Transverse colon (tissue), 4 donors: ENCODE data around the gene CELSR3. TPM values are rescaled to one million over a fixed set of nuclear protein-coding genes. Genes with fewer than 3 reads are reported as not detected.

ENCODE experiments used
- DNase-seq: peaks from one replicate; pipeline ENCODE4 v3.0.0-alpha.2; 2019
- H3K27ac ChIP-seq, 4 donors: fragments of 200-600 bp; sonication (generic); 2 replicates each; pipeline ENCODE4 v1.5.1; 2016 to 2018; ENCODE audit warnings: inconsistent platforms in 4 of 4
- H3K27me3 ChIP-seq: fragments of 200-600 bp; sonication (generic); 2 replicates; pipeline ENCODE4 v1.5.1; 2017; ENCODE audit warnings: inconsistent platforms
- H3K36me3 ChIP-seq, 4 donors: fragments of 200-600 bp; sonication (generic); 2 replicates each; pipeline ENCODE4 v1.5.1; 2017 to 2019; ENCODE audit warnings: inconsistent platforms in 4 of 4
- H3K4me1 ChIP-seq, 4 donors: fragments of 200-600 bp; sonication (generic); 2 replicates each; pipeline ENCODE4 v1.5.1; 2017 to 2020; ENCODE audit warnings: inconsistent platforms in 4 of 4
- H3K4me3 ChIP-seq, 4 donors: fragments of 200-600 bp; sonication (generic); 1 replicate in 1 of 4; 2 replicates in 3 of 4; pipeline versions ENCODE4 v1.5.1 to v1.6.1; 2017 to 2019; ENCODE audit warnings: inconsistent platforms in 4 of 4
- H3K9me3 ChIP-seq, 2 donors: fragments of 200-600 bp; sonication (generic); 2 replicates each; pipeline ENCODE4 v1.5.1; 2017 to 2019; ENCODE audit warnings: inconsistent platforms in 2 of 2
- EP300 ChIP-seq: sonication (generic); formaldehyde crosslinking; IDR thresholded peaks from one replicate; pipeline ENCODE4 v1.6.1; 2017; ENCODE audit warnings: antibody characterized with exemption, low read depth
- POLR2A ChIP-seq: fragments of 450-650 bp; IDR thresholded peaks from one replicate; pipeline ENCODE4 v1.6.1; 2016; ENCODE audit warnings: antibody characterized with exemption, mild to moderate bottlenecking, moderate library complexity
- POLR2AphosphoS5 ChIP-seq, 3 donors: sonication (generic); formaldehyde crosslinking; IDR thresholded peaks; one replicate each; pipeline ENCODE4 v1.6.1; 2016; ENCODE audit warnings: antibody characterized with exemption in 3 of 3
- WGBS, 2 donors: methylation state at CpG; one replicate each; pipeline ENCODE4 v1.1.5; 2018; ENCODE audit warnings: low coverage in 1 of 2; 5-methylcytosine and 5-hydroxymethylcytosine counted together
- in situ Hi-C, 4 donors: fragments of 200-750 bp; cut with MboI; loops; one replicate each; pipeline versions ENCODE4 v1.15.0 to v1.15.1; 2017; ENCODE audit warnings: low sequenced_read_pairs in 3 of 4, low pct_ligation_motif_present in 1 of 4, low pct_unique_long_range_greater_than_20kb in 1 of 4
- intact Hi-C: fragments of 100-400 bp; cut with DNase I; formaldehyde crosslinking; loops from one replicate; pipeline ENCODE4 v1.15.1; 2023; ENCODE audit warnings: low total_unique reads
- total RNA-seq, 4 donors: library from RNA; depleted of rRNA; stranded (reverse); fragments of >200 nt; gene quantifications; one replicate each; pipeline ENCODE4 v1.1.0, GENCODE V29; 2016
- TF ChIP-seq, protein P1 (sequence below), 5 experiments: fragments of 200-600 bp in 3 of 5; fragments of 450-650 bp in 2 of 5; sonication (generic) in 3 of 5; IDR thresholded peaks; 1 replicate in 2 of 5; 2 replicates in 3 of 5; pipeline ENCODE4 v1.5.1; 2016 to 2017; ENCODE audit warnings: antibody characterized with exemption in 5 of 5, inconsistent platforms in 3 of 5, mild to moderate bottlenecking in 2 of 5, moderate library complexity in 1 of 5

The CELSR3 gene
- total RNA-seq, 4 donors from 2014 or later = 1.2 to 15.0 (median 3.9) TPM

DNA sequence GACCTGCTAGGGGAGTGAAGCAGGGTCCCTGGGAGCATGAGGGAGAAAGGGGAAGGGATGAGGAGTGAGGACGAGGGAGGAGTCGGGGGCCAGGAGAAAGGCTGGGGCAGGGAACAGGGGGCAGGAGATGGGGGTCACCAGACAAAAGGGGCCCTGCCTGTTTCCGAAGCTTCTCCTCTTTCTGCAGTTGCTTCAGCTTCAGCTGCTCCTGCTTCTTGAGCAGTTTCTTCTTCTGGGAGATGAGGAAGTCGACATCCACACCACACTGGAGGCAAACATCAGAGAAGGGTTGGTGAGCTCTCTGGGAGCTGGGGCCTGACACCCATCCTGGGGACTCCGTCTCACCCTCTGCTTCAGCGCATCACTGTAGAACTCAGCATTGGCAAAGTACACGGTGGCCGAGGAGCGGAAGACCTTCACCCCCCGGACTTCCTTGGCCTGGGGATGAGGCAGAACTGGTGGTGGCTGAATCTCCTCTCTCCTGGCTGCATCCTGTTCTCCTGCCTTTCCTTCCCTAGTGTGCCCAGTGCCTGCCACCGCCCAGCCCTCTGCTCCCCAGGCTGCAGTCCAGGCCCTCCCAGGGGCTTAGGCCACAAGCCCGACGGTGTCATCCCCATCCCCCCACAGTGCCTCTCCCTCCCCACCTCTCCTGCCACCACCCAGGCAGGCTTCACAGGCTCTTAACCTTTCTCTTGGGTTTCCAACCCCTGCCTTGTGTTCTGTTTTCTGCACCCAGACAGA, 34.2 kb downstream of the CELSR3 start:
- Histone ChIP-seq H3K4me1 (peaks cover 0 to 12% (median 5%) of the 10 kb centered on the region in 4 donors), H3K27ac (no peak overlapping the region), H3K36me3 (peaks cover 0 to 14% (median 9%) of the 10 kb centered on the region in 4 donors), H3K27me3 (no peaks in the 10 kb centered on the region), H3K4me3 (no peak overlapping the region), H3K9me3 (no peaks in the 10 kb centered on the region)
- intact Hi-C loops = no loop called here
- no peak for DNase-seq
- 86 to 90% methylated on average over 7 to 13 of the region's 13 CpGs for WGBS, 2 donors
- in situ Hi-C loops = no loop called here
- TF ChIP-seq POLR2AphosphoS5 (IDR thresholded peaks at IDR 0.05) (no peak), EP300 (no peak), POLR2A (no peak)
- TF ChIP-seq, protein P1, sequence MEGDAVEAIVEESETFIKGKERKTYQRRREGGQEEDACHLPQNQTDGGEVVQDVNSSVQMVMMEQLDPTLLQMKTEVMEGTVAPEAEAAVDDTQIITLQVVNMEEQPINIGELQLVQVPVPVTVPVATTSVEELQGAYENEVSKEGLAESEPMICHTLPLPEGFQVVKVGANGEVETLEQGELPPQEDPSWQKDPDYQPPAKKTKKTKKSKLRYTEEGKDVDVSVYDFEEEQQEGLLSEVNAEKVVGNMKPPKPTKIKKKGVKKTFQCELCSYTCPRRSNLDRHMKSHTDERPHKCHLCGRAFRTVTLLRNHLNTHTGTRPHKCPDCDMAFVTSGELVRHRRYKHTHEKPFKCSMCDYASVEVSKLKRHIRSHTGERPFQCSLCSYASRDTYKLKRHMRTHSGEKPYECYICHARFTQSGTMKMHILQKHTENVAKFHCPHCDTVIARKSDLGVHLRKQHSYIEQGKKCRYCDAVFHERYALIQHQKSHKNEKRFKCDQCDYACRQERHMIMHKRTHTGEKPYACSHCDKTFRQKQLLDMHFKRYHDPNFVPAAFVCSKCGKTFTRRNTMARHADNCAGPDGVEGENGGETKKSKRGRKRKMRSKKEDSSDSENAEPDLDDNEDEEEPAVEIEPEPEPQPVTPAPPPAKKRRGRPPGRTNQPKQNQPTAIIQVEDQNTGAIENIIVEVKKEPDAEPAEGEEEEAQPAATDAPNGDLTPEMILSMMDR (IDR thresholded peaks at IDR 0.05) = no peak

DNA sequence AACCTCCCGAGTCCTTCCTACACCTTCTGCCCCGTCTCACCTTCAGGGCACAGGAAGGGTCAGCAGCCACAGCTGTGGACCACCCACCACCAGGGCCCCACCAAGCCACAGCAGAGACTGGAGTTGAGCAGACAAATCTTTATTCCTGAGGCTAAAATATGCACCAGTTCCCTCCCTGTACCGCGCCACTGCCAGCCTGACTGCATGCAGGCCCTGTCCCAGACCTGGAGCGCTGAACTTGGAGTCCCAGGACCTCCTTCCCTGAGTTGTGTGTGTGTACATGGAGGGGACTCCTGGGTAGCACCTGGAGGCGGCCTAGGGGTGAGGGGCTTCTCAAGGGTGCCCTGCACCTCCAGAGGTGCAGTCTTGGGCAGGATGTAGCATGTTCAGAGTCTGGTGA, 37.1 kb downstream of the CELSR3 start:
- H3K36me3 ChIP-seq = peaks cover 0 to 14% (median 8%) of the 10 kb centered on the region in 4 donors
- H3K9me3 ChIP-seq = no peaks in the 10 kb centered on the region
- no peak overlapping the region for H3K4me3 ChIP-seq
- peaks cover 0 to 12% (median 5%) of the 10 kb centered on the region in 4 donors for H3K4me1 ChIP-seq
- in situ Hi-C loops = no loop called here
- intact Hi-C loops = no loop called here
- 98% methylated on average over 5 of the region's 6 CpGs; no CpG with 5 or more reads in 1 of the 2 donors for WGBS, 2 donors
- H3K27ac ChIP-seq = no peak overlapping the region
- no peak for TF ChIP-seq POLR2AphosphoS5 (IDR thresholded peaks at IDR 0.05)
- TF ChIP-seq POLR2A = no peak
- TF ChIP-seq EP300 = no peak
- TF ChIP-seq, protein P1 (IDR thresholded peaks at IDR 0.05) = no peak
- H3K27me3 ChIP-seq = no peaks in the 10 kb centered on the region
- DNase-seq = no peak

DNA sequence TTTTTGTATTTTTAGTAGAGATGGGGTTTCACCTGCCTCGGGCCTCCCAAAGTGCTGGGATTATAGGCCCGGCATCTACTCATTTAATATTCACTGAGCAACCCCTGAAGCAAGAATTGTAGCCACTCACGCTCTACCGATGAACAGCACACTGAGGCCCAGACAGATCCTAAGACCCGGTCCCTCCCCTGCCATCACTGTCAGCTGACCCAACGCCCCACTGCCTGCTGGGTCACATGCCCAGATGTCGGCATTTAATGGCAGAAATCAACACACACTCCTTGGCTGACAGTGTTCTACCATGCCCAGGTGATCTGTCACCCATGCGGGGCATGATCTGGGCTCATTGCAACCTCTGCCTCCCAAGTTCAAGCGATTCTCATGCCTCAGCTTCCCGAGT, 37.9 kb downstream of the CELSR3 start:
- no peak overlapping the region for H3K4me3 ChIP-seq
- 94 to 100% methylated on average over 1 to 10 of the region's 10 CpGs for WGBS, 2 donors
- TF ChIP-seq POLR2A (no peak), EP300 (no peak), POLR2AphosphoS5 (IDR thresholded peaks at IDR 0.05) (no peak)
- TF ChIP-seq, protein P1 (IDR thresholded peaks at IDR 0.05) = no peak
- no peaks in the 10 kb centered on the region for H3K9me3 ChIP-seq
- H3K4me1 ChIP-seq = peaks cover 2 to 19% (median 11%) of the 10 kb centered on the region in 4 donors
- peak overlapping the region; percentile 46 to 76 (median 69) for H3K27ac ChIP-seq
- H3K36me3 ChIP-seq = peaks cover 0 to 11% (median 5%) of the 10 kb centered on the region in 4 donors
- no peaks in the 10 kb centered on the region for H3K27me3 ChIP-seq
- in situ Hi-C loops (no loop called here), intact Hi-C loops (no loop called here)
- no peak for DNase-seq

DNA sequence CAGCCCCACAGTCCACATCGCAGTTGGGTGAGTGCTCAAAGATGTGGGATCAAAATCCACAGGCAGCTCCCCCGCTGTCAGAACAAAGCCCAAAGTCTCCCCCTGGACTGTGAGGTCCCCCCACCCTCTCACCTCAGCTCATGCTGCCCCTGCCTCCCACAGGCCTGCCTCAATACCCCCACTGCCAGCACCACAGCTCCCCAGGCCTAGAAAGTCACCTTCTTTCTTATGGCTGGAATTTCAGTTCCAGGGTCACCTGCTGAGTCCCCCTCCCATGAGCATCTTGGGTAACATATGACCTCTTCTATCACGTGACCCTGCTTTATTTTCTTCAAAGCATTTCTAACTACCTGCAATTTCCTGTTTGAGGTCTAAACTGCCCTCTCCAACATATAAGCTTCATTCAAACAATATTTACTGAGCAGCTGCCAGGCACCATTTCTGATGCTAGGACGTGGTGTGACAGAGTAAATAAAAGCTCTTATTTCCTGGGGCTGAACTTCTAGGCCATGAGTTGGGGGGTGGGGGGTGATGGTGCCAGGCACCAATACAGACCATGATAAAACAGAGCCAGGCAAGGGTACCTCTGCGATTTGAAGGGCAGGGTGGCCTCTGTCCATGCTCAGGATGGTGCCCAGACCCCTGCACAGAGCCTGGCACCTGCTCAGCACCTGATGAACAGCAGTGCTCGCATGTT, 38.7 kb downstream of the CELSR3 start:
- WGBS, 2 donors = 29 to 64% methylated on average over 2 to 6 of the region's 6 CpGs
- peak; percentile 31 for DNase-seq
- Histone ChIP-seq H3K36me3 (peaks cover 0 to 9% (median 2%) of the 10 kb centered on the region in 4 donors), H3K4me1 (peaks cover 8 to 27% (median 18%) of the 10 kb centered on the region in 4 donors), H3K27ac (peak overlapping the region; percentile 46 to 76 (median 69)), H3K27me3 (no peaks in the 10 kb centered on the region), H3K9me3 (no peaks in the 10 kb centered on the region), H3K4me3 (no peak overlapping the region)
- intact Hi-C loops (no loop called here), in situ Hi-C loops (no loop called here)
- TF ChIP-seq EP300 (no peak), POLR2AphosphoS5 (IDR thresholded peaks at IDR 0.05) (peak in 2 of 3 donors; percentile 8 to 10)
- TF ChIP-seq, protein P1 (IDR thresholded peaks at IDR 0.05) = no peak
